ENCODE results near the gene ZBED5.
A peak's percentile ranks its signal among the peaks of the same experiment; 100 is the strongest.

Gene ZBED5

DNA sequence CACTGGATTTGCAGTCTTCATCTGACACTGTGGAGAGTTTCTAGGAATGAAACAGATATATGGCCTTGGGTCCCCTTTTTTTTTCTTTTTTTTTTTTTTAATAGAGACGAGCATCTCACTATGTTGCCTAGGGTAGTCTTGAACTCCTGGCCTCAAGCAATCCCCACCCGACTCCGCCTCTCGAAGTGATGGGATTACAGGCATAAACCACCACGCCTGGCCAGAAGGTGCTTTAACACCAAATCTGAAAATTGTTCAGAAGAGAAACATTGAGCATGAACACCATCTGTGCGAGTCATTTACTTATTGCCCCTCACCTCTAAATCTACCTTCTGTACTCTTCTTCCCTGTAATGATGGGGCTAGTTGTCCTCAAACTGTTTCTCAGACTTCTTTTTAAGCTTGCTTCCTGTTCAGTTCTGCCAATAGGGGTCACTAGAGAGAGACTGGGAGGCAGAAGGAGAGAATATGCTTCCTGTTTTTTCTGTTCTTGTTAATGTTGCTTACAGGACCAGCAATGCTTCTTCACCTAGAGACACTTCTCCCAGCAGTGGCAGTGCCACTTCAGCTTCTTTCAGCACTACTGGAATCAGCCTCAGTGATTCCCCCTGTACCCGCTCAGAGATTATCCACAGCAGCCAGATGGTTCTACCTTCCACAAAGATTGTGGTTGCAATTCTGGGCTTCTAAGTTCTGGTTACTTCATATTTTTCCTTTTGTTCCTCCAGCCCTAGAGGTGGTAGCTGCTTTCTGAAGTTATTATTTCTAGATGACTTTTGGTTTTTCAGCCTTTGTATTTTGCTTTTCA lies 20.8 kb upstream of the ZBED5 start:
- peak; percentile 59 for DNase-seq (ENCODE audit: low spot score)

DNA sequence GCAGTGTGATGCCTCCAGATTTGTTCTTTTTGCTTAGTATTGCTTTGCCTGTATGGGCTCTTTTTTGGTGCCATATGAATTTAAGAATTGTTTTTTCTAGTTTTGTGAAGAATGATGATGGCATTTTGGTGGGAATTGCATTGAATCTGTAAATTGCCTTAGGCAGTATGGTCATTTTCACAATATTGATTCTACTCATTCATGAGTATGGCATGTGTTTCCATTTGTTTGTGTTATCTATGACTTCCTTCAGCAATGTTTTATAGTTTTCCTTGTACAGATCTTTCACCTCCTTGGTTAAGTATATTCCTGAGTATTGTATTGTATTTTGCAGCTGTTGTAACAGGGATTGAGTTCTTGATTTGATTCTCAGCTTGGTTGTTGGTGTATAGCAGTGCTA lies 18.3 kb upstream of the ZBED5 start:
- no peak for DNase-seq (ENCODE audit: low spot score)

DNA sequence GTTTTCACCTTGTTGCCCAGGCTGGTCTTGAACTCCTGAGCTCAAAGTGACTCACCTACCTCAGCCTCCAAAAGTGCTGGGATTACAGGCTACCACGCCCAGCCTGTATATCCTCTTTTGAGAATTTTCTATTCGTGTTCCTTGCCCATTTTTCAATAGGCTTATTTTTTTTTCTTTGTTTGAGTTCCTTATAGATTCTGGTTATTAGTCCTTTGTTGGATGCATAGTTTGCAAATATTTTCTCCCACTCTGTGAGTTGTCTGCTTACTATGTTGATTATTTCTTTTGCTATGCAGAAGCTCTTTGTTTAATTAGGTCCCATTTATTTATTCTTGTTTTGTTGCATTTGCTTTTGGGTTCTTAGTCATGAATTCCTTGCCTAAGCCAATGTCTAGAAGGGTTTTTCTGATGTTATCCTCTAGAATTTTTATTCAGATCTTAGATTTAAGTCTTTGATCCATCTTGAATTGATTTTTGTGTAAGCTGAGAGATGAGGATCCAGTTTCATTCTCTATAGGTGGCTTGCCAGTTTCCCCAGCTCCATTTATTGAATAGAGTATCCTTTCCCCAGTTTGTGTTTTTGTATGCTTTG lies 17.7 kb upstream of the ZBED5 start:
- DNase-seq (ENCODE audit: low spot score), result no peak

DNA sequence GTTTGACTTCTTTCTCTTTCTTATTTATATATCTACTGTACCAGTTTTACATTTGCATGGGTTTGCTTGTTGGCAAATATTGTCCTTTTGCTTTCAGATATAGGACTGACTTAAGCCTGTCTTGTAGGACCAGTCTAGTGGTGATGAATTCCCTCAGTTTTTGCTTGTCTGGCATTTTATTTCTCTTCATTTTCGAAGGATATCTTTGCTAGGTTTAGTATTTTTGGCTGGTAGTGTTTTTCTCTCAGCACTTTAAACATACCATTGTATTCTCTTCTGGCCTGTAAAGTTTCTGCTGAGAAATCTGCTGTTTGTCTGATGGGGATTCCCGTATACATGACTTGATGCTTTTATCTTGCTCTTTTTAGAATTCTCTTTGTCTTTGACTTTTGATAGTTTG lies 14.2 kb upstream of the ZBED5 start:
- DNase-seq (ENCODE audit: low spot score), result no peak

DNA sequence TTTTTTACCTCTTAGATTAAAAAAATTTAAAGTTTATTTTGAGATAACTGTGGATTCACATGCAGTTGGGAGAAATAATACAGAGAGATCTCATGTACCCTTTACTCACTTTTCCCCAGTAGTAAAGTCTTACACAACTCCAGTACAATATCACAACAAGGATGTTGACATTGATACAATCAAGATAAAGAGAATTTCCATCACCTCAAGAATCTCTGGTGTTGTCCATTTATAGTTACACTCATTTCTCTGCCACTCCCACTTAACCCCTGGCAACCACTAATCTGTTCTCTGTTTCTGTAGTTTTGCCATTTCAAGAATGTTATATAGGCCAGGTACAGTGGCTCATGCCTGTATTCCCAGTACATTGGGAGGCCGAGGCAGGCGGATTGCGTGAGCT lies 10.5 kb upstream of the ZBED5 start:
- no peak for DNase-seq (ENCODE audit: low spot score)

DNA sequence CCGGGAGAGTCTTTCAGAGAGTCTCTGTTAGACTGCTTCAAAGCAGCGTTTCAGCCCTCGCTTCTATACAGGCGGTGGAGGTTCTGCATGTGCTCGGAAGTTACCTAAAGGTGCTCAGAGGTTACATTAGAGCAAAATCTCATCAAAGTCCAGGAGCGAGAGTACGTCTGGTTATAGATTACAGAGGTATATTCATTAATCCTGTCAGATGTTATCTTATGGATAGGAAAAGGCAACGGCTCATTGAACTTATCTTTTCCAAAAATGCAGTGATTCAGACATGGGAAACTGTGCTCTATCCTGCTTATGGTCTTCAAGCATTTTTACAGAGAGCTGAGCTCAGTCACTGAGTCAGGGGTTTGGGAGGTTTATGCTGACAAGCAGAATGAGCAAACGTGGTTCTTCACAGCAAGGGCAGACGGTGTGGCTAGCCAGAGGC lies 9.1 kb upstream of the ZBED5 start:
- no peak for DNase-seq (ENCODE audit: low spot score)

DNA sequence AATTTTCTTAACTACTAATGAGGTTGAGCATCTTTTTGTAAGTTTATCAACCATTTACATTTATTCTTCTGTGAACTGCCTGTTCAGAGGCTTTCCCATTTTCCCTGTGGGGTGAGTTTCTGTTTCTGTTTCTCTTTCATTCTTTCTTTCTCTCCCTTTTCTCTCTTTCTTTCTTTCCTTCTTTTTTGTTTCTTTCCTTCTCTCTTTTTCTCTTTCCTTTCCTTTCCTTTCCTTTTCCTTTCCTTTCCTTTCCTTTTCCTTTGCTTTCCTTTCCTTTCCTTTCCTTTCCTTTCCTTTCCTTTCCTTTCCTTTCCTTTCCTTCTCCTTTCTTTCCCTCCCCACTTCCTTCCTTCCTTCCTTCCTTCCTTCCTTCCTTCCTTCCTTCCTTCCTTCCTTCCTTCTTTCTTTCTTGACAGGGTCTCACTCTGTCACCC lies 8.0 kb upstream of the ZBED5 start:
- DNase-seq (ENCODE audit: low spot score), result no peak

DNA sequence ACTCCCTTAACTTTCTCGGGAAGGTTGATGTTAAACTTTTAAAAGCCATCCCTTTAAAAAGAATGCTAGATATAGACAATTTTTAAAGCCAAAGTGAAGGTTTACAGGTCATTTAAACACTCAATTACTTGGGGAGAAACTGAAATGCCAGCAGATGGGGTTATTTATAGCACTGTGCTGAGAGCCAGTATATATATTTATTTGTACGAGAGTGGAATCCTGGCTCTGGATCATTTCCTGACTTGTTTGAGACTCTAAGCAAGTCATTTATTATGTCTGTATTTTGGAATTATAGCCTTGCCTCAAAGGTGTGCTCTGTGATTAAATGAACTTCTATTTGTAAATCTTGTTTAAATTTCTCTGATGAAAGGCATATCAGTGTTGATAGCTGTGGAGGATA lies 6.8 kb upstream of the ZBED5 start:
- DNase-seq (ENCODE audit: low spot score), result no peak

DNA sequence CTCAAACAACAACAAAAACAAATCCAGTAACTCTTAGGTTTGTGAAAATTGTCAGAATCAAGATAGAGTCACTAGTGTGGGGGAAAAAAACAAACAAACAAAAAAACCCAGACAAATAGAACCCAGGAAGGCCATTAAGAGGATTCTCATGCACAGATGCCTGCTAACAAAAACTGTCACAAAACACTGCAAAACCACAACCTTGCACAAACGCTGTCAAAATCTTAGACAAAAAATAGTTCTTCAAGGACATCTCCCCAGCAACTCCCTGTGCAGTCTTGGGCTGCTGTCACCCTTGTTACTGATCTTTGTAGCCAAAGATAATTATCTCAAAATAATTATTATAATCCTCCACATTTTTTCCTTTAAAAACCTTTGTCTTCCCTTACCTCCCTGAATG lies 4.6 kb upstream of the ZBED5 start:
- DNase-seq (ENCODE audit: low spot score), result no peak

DNA sequence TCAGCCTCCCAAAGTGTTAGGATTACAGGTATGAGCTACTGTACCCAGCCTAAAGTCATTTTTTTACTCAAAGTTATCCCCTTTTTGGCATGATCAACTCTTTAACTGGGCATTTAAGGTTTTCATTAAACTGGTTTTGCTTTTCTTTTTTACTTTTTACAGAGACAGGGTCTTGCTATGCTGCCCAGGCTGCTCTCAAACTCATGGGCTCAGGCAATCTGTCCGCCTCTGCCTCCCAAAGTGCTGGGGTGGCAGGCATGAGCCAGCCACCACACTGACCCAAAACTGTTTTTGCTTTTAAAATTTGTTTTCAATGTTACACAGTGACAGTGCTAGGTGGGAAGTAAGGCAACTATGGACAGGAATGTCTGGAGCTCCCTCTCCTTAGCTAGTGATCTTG lies 3.9 kb upstream of the ZBED5 start:
- DNase-seq (ENCODE audit: low spot score), result no peak

DNA sequence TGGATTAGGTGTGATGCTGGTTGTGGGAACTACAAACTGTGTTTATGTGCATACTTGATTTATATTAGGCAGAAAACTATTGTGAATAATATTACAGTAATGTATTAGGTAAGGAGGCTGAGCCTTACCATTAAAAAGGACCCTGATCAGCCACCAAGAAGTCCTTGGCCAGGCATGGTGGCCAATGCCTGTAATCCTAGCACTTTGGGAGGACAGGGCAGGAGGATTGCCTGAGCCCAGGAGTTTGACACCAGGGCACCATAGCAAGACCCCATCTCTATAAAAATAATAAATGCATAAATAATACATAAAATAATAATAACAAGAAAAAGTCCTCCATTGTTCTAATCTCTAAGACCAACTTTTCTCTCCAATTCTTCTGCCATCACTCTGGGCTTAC lies 3.2 kb upstream of the ZBED5 start:
- DNase-seq (ENCODE audit: low spot score), result no peak

DNA sequence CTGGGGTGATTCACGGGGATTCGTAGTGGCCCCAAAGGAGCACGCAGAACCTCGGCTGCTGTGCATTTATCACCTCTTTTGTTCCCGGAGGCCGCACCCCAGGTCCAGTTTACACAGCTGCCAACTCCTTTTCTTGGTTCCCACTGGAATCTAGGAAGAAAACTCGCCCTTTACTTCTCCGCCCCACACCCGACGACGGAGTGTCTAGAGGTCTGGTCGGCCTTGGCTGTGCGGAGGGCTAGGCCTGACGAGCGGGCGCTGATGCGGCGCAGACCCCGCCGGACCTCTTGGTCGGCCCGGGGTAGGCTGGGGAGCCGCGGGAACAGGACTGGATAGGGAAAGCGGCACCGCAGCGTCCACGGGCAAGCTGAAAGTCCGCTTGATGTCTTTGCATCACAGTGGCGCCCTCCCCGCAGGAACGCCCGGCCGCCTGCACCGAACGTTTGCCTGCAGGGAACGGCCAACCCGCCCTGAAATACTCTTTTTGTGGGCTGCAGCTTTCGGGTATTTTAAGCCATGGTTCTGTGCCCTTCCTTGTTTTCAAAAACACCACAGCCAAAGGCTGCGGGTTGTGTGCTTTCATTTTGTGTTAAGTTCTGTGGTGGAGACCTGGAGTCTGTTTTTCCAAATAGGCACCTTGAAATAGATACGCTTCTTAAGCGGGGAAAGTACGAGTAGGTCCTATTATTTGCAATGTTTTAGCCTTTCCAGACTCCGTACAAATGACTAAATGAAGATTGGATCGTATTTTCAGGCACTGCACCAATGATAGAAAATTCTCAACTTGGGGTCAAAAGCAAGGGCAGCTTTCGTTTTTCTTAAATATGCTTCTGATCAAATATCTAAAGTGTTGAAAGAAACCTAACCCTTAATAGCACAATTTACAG lies 829 bp upstream of the ZBED5 start:
- DNase-seq (ENCODE audit: low spot score), result peak; percentile 39

DNA sequence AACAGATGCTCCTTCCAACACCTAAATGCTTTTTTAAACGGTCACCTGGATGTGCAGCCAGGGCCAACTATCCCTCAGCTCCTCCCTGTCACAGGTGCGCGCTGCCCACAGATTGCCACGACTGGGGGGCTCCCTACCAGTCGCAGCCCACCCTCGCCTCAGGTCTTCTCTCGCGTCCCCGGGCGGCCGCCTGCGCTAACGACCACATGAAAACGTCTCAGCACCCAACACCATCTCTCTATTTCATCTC lies 469 bp downstream of the ZBED5 start:
- DNase-seq (ENCODE audit: low spot score), result no peak

DNA sequence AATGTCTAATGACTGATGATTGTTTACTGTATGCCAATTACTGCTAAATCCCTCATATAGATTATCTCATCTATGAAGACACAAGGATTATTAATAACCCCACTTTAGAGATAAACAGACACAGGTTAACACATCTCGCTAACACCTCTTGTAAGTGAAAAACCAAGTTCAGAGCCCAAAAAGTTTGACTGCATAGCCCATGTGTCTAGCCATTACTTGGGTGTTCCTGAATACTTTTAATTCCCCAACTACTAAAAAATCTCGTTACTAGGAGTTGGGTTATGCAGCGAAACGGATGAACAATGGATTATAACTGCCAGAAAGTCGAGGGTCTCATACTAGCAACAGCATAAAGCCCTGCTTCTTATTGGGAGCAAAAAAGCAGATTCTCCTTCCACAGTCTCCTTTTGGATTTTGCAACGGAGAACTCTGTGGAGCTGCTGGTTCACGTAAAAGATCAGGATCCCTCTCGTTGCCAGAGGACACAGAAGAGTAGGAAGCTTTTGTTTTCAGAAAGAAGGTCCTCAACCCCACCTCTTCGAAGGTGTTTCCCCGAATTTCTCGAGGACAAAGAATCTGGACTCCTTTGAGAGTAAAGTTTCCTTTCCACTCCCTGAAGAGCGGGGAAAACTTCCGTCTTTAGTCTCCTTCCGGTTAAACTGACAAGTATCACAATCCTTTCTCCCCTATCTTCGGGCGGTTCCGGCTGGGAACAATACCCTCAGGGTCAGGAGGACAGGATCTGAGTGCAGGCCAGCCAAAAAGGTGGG lies 979 bp downstream of the ZBED5 start:
- DNase-seq (ENCODE audit: low spot score), result peak; percentile 3

DNA sequence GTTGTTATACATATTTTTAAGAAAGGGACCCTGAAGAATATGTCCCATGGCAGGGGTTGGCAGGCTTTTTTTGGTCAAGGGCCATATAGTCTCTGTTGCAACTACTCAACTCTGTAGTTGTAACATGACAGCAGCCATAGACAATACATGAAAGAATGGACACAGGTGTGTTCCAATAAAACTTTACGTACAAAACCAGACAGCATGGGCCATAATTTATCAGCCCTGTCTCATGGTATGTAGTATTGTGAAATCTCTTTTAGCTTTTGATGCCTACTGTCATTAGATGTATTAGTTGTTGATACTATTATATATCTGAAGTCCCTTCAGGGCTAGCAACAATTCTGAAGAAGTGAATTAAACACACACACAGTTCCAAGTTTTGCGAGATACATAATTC lies 2.6 kb downstream of the ZBED5 start:
- DNase-seq (ENCODE audit: low spot score), result no peak

DNA sequence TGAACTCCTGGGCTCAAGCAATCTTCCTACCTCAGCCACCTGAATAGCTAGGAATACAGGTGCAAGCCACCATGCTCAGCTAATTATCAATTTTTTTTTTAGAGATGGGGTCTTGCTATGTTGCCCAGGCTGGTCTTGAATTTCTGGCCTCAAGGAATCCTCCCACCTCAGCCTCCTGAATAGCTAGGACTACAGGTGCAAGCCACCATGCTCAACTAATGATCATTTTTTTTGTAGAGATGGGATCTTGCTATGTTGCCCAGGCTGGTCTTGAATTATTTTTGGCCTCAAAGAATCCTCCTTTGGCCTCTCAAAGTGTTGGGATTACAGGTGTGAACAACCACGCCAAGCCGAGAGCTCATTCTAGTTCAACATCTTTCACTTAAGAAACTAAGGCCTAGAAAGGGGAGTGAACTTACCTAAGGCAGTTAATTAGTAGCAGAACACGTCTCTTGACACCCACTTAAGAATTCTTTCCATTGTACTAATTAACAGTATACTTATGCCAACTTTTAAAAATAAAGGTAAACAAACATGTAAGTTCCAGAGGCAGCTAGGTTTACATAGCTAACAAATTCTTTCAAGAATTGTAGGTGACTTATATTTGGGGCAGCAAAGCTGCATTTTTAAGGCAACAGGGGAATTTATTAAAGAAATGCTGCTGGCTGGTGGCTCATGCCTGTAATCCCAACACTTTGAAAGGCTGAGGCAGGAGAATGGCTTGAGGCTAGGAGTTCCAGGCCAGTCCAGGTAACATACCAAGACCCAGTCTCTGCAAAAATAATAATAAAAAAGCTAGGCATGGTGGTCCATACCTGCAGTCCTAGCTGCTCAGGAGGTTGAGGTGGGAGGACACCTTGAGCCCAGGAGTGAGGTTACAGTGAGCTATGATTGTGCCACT lies 9.6 kb downstream of the ZBED5 start:
- DNase-seq (ENCODE audit: low spot score), result no peak

DNA sequence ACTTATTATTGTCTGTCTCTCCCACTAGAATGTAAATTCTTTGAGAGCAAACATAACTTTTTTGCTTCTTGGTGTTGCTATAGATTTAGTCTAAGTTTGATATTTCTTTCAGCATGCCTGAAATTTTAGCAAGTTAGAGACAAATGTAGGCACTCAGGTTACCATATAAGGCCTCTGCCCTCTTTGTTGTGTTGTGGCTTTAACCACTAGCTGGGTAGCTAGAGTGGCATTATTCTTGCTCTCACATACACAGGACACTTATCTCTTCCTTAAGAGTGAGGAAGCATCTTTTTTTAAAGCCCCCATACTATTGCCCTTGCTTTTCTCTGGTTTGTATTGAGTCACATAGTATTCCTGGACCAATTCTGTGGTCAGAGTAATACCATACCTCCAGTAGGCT lies 11.2 kb downstream of the ZBED5 start:
- DNase-seq (ENCODE audit: low spot score), result no peak

DNA sequence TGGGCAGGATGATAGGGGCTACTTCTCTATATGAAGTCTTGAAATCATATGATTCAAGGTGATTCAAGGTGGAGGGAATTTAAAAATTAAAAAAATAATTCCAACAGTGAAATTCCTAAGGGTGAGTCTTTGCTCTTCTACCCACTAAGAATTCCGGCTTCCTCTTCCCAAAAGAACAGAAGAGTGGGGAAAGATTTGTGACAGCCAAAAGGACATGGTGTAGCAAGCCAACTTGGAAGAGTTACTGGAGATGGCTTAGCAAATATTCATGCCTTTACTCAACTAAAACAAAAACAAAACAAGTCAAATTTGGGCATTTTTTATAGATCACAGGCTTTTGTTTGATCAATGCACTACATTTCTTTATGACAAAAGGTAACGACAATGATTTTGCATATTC lies 12.3 kb downstream of the ZBED5 start:
- DNase-seq (ENCODE audit: low spot score), result no peak

DNA sequence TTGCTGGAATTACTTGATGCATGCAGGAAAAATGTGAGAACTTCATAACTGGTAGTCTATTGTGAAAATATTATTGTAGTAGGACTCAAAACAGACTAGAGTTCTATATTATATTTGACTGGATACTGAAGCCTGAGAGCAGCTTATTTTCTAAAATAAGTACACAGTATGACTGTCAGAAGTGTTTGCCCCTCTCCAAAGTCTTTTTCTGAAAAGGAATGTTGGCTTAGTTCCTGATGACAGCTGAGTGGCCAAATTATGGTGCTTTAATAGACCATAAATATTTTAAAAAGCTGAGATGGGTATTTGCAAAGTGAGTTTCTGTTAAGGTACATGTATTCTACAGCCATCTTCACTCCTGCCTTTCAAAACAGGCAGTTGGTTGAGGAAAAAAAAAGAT lies 13.1 kb downstream of the ZBED5 start:
- DNase-seq (ENCODE audit: low spot score), result no peak

DNA sequence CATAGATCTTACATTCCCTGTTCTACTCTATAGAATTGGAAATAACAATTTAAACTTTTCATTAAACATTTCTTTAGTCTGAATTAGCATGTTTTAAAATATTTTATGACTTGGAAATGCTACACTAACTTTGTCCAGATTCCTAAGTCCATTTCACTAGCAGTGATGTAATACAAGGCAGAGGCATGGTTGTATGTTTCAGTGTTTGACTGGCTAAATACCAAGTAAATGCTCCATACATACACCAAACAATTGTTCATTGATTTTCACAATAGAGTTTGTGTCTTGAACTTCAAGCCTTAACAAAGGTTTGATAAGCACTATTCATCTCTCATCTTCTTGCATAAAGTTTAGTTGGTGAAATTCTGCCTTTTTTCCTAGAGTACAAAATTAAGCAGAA lies 13.5 kb downstream of the ZBED5 start:
- DNase-seq (ENCODE audit: low spot score), result no peak

DNA sequence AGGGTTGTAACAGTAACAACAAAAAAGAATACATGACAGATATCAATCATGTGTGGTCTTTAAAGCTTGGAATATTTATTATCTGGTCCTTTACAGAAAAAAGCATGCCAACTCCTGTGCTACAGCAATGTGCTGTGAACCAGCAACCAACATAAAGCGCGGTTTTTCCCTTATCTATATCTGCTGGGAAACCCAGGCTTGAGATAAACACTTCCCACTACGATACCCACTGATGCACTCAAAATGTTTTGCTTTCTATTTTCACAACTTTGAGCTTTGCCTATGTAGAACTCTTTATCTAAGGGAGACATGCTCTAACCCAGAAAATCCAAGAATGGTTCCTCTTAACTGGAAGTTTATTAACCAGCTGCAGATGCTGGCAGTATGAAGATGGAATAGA lies 19.0 kb downstream of the ZBED5 start:
- DNase-seq (ENCODE audit: low spot score), result no peak

Measured in CD4-positive, alpha-beta T cell treated with Interleukin-6 at 100 ng/mL for 8 hours (primary cell).